Activated CD8-positive, alpha-beta T cell treated with anti-CD3 and anti-CD28 coated beads for 36 hours (primary cell): Measurements from ENCODE around the gene NRP1. TPM values are rescaled to one million over a fixed set of nuclear protein-coding genes. Genes with fewer than 3 reads are reported as not detected.

Experiments used
- ATAC-seq: fragments of 200-7000 bp; cut with Tn5 transposase; one replicate; pipeline ENCODE4 v1.10.0; 2021; ENCODE audit warnings: mild to moderate bottlenecking, moderate library complexity
- CTCF ChIA-PET: fragments of 350-600 bp; sonication (Branson Sonifier 250); formaldehyde crosslinking; loops from one replicate; lab custom pipeline; 2021; ENCODE audit warnings: antibody characterized with exemption; lab: Charles Lee
- POLR2A ChIA-PET: fragments of 350-600 bp; sonication (Branson Sonifier 250); formaldehyde crosslinking; loops from one replicate; lab custom pipeline; 2021; ENCODE audit warnings: antibody characterized with exemption; lab: Charles Lee
- DNase-seq: peaks from one replicate; pipeline ENCODE4 v3.0.0-alpha.2; 2020
- H3K27ac Mint-ChIP-seq: one replicate; pipeline ENCODE4 v1.8.0; 2021; ENCODE audit warnings: mild to moderate bottlenecking, mixed read lengths
- H3K27me3 Mint-ChIP-seq: one replicate; pipeline ENCODE4 v1.8.0; 2021; ENCODE audit warnings: mixed read lengths
- H3K36me3 Mint-ChIP-seq: one replicate; pipeline ENCODE4 v1.8.0; 2021; ENCODE audit warnings: low read depth, mixed read lengths
- H3K4me1 Mint-ChIP-seq: one replicate; pipeline ENCODE4 v1.8.0; 2021; ENCODE audit warnings: low read depth, mixed read lengths
- H3K4me3 Mint-ChIP-seq: one replicate; pipeline ENCODE4 v1.8.0; 2021; ENCODE audit warnings: mild to moderate bottlenecking, moderate library complexity, mixed read lengths
- H3K9me3 Mint-ChIP-seq: one replicate; pipeline ENCODE4 v1.8.0; 2021; ENCODE audit warnings: mixed read lengths
- CTCF ChIP-seq: fragments of 200-600 bp; IDR thresholded peaks from one replicate; pipeline ENCODE4 v1.8.0; 2022; ENCODE audit warnings: antibody characterized with exemption, mild to moderate bottlenecking
- intact Hi-C: fragments of 100-400 bp; cut with micrococcal nuclease; formaldehyde crosslinking; loops from one replicate; pipeline ENCODE4 v1.10.0; 2022
- total RNA-seq, 2 experiments: library from RNA; stranded (reverse); gene quantifications; one replicate each; pipeline ENCODE4 v1.2.3, GENCODE V29; 2021

Gene NRP1
- total RNA-seq, 2 experiments from 2014 or later = 0.22 to 0.79 TPM

GRCh38 chr10:33189363-33189762 lies 145.1 kb downstream of the NRP1 start:
- DNase-seq (no peak), ATAC-seq (no peak)
- Mint-ChIP-seq H3K4me3 (no peak overlapping the region), H3K4me1 (no peaks in the 10 kb centered on the region), H3K36me3 (no peaks in the 10 kb centered on the region), H3K27ac (no peak overlapping the region), H3K9me3 (no peaks in the 10 kb centered on the region), H3K27me3 (no peaks in the 10 kb centered on the region)
- intact Hi-C loops = no loop called here
- POLR2A ChIA-PET = interaction anchor here (0.8 kb wide), 1 partner anchor 59 kb away, joined by 3 read pairs; no protein-coding TSS in a partner anchor
- CTCF ChIA-PET = no interaction called here
- no peak for TF ChIP-seq CTCF

- ATAC-seq (no peak), DNase-seq (no peak)
- H3K4me1 Mint-ChIP-seq = no peaks in the 10 kb centered on the region
- H3K27me3 Mint-ChIP-seq = no peaks in the 10 kb centered on the region
- no peak overlapping the region for H3K27ac Mint-ChIP-seq
- POLR2A ChIA-PET = no interaction called here
- intact Hi-C loops = no loop called here
- no peak overlapping the region for H3K4me3 Mint-ChIP-seq
- no peak for TF ChIP-seq CTCF
- H3K9me3 Mint-ChIP-seq = no peaks in the 10 kb centered on the region
- no peaks in the 10 kb centered on the region for H3K36me3 Mint-ChIP-seq
- CTCF ChIA-PET = no interaction called here
Observed at GRCh38 chr10:33187427-33187999, 147.0 kb downstream of the NRP1 start.

GRCh38 chr10:33186150-33186549 lies 148.3 kb downstream of the NRP1 start:
- TF ChIP-seq CTCF = no peak
- H3K4me1 Mint-ChIP-seq = no peaks in the 10 kb centered on the region
- H3K27me3 Mint-ChIP-seq = no peaks in the 10 kb centered on the region
- no peaks in the 10 kb centered on the region for H3K36me3 Mint-ChIP-seq
- no peaks in the 10 kb centered on the region for H3K9me3 Mint-ChIP-seq
- ATAC-seq (no peak), DNase-seq (no peak)
- no peak overlapping the region for H3K27ac Mint-ChIP-seq
- intact Hi-C loops = no loop called here
- CTCF ChIA-PET = interaction anchor here (0.8 to 1.0 kb wide), 2 partner anchors 59 to 145 kb away, joined by 3 read pairs; no protein-coding TSS in a partner anchor
- POLR2A ChIA-PET = no interaction called here
- no peak overlapping the region for H3K4me3 Mint-ChIP-seq

GRCh38 chr10:33183655-33184054 lies 150.8 kb downstream of the NRP1 start:
- H3K27me3 Mint-ChIP-seq = peaks cover 10% of the 10 kb centered on the region
- no peak for ATAC-seq
- no peak for DNase-seq
- ChIA-PET CTCF (interaction anchor here (1.9 to 2.3 kb wide), 2 partner anchors 10 kb away, joined by 6 to 8 read pairs; no protein-coding TSS in a partner anchor), POLR2A (no interaction called here)
- intact Hi-C loops = no loop called here
- H3K9me3 Mint-ChIP-seq = no peaks in the 10 kb centered on the region
- no peaks in the 10 kb centered on the region for H3K36me3 Mint-ChIP-seq
- H3K4me3 Mint-ChIP-seq = no peak overlapping the region
- no peak overlapping the region for H3K27ac Mint-ChIP-seq
- peaks cover 2% of the 10 kb centered on the region for H3K4me1 Mint-ChIP-seq
- TF ChIP-seq CTCF = no peak

- Mint-ChIP-seq H3K27ac (no peak overlapping the region), H3K4me3 (no peak overlapping the region), H3K36me3 (no peaks in the 10 kb centered on the region), H3K4me1 (peaks cover 2% of the 10 kb centered on the region), H3K9me3 (no peaks in the 10 kb centered on the region), H3K27me3 (peaks cover 14% of the 10 kb centered on the region)
- TF ChIP-seq CTCF = no peak
- ATAC-seq (no peak), DNase-seq (no peak)
- POLR2A ChIA-PET = no interaction called here
- CTCF ChIA-PET = interaction anchor here (0.6 kb wide), 1 partner anchor 12 kb away, joined by 3 read pairs; no protein-coding TSS in a partner anchor
- intact Hi-C loops = no loop called here
Observed at GRCh38 chr10:33180921-33181320, 153.5 kb downstream of the NRP1 start.
